ENCODE results near the gene ARHGEF16. TPM values are rescaled to one million over a fixed set of nuclear protein-coding genes. Genes with fewer than 3 reads are reported as not detected.

The ARHGEF16 gene
- total and polyA plus RNA-seq, 2 donors from 2014 or later = 15.5 to 39.3 TPM

DNA sequence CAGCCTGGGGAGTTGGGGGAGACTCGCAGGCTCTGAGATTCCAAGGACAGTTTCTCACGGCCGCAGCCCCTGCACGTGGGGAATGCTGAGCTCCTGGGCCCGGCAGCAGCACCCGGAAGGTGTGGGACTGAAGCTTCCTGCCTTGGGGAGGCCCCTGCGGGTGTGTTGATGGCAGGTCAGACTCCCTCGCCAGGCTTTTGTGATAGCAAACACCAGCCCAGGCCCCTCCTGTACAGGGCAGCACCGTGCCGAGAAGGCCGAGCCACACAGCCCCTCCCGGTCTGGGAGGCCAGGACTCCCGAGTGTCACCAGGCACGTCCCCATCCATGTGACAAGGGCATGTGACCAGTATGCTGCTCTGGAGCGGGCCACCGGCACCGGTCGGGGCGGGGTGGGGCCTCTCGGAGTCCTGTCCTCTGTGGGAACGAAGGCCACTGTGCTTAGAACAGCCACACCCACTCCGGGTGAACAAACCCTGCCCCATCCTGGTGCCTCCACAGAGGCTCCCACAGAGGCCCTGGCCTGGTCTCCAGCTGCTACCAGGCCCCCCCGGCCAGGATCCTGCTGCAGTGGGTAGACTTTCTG is 31.1 kb upstream of the ARHGEF16 start:
- peak in 3 of 5 donors; percentile 23 to 88 (median 55) for DNase-seq
- H3K4me1 ChIP-seq (ENCODE audit: control insufficient read depth in 2 of 3, insufficient read depth in 2 of 3, low read depth in 1 of 3, low read length in 3 of 3) = peaks cover 4 to 15% (median 4%) of the 10 kb centered on the region in 3 donors
- intact Hi-C loops (cut with DNase I) = loop anchor here (10.0 kb wide), 1 partner anchor 409 kb away; no protein-coding TSS in a partner anchor

DNA sequence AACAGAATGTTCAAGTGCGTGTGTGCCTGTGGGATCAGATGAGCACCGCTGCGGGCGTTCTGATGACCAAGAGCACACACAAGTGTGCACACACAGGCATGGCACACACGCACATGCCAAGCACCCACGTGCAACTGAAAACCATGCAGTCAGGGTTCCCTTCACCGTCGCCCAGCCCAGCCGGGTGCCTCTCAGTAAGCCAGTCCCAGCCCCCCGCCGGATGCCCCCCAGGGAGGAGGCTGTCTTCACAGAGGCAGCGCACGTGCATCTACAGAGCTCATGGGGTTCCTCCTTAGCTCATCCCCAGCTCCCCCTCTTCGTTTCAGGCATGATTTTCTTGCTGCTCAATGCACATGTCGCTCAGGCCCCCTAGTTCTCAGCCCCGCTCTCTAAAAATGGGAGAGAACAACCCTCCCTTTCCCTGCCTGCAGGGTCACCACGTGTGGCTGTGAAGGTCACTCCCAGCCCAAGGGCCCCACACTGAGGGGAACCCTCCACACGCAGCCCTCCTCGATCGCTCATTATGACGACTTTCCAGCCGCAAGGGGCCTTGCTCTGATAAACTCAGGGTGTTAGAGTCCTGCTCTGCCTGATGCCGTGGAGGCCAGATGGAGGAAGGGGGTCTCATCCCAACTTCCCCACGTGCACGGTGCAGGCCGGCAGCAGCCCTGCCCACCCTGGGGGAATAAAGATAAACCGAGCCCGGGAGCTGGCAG is 30.4 kb upstream of the ARHGEF16 start:
- no peaks in the 10 kb centered on the region for H3K9me3 ChIP-seq (ENCODE audit: control insufficient read depth in 2 of 3, insufficient read depth in 1 of 3, low read length in 3 of 3)
- DNase-seq = peak in 2 of 5 donors; percentile 53 to 55
- H3K27ac ChIP-seq (ENCODE audit: low read depth in 2 of 2, low read length in 2 of 2) = peak overlapping the region in 1 of 2 donors; percentile 60
- no peak for FAIRE-seq
- peaks cover 4 to 15% (median 4%) of the 10 kb centered on the region in 3 donors for H3K4me1 ChIP-seq (ENCODE audit: control insufficient read depth in 2 of 3, insufficient read depth in 2 of 3, low read depth in 1 of 3, low read length in 3 of 3)
- peaks cover 7% of the 10 kb centered on the region for H3K27me3 ChIP-seq (ENCODE audit: control insufficient read depth, insufficient read depth, low read length)
- H3K4me3 ChIP-seq (ENCODE audit: low read length in 3 of 3) = no peak overlapping the region
- peaks cover 0 to 8% (median 2%) of the 10 kb centered on the region in 3 donors for H3K36me3 ChIP-seq (ENCODE audit: control insufficient read depth in 2 of 3, insufficient read depth in 3 of 3, low read length in 3 of 3)
- intact Hi-C loops (cut with DNase I) = loop anchor here (10.0 kb wide), 1 partner anchor 409 kb away; no protein-coding TSS in a partner anchor
- H3K9ac ChIP-seq (ENCODE audit: low read length in 3 of 3) = no peak overlapping the region
- TF ChIP-seq, protein P1, sequence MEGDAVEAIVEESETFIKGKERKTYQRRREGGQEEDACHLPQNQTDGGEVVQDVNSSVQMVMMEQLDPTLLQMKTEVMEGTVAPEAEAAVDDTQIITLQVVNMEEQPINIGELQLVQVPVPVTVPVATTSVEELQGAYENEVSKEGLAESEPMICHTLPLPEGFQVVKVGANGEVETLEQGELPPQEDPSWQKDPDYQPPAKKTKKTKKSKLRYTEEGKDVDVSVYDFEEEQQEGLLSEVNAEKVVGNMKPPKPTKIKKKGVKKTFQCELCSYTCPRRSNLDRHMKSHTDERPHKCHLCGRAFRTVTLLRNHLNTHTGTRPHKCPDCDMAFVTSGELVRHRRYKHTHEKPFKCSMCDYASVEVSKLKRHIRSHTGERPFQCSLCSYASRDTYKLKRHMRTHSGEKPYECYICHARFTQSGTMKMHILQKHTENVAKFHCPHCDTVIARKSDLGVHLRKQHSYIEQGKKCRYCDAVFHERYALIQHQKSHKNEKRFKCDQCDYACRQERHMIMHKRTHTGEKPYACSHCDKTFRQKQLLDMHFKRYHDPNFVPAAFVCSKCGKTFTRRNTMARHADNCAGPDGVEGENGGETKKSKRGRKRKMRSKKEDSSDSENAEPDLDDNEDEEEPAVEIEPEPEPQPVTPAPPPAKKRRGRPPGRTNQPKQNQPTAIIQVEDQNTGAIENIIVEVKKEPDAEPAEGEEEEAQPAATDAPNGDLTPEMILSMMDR (IDR thresholded peaks at IDR 0.05; ENCODE audit: borderline replicate concordance, extremely low read depth, insufficient read depth) = no peak

More for the DNA sequence above, 31.1 kb upstream of the ARHGEF16 start:
- Histone ChIP-seq H3K27me3 (ENCODE audit: control insufficient read depth, insufficient read depth, low read length) (peaks cover 7% of the 10 kb centered on the region), H3K4me3 (ENCODE audit: low read length in 3 of 3) (no peak overlapping the region), H3K27ac (ENCODE audit: low read depth in 2 of 2, low read length in 2 of 2) (peak overlapping the region; percentile 57 to 60), H3K9ac (ENCODE audit: low read length in 3 of 3) (peak overlapping the region in 1 of 3 donors; percentile 46), H3K36me3 (ENCODE audit: control insufficient read depth in 2 of 3, insufficient read depth in 3 of 3, low read length in 3 of 3) (peaks cover 0 to 9% (median 2%) of the 10 kb centered on the region in 3 donors), H3K9me3 (ENCODE audit: control insufficient read depth in 2 of 3, insufficient read depth in 1 of 3, low read length in 3 of 3) (no peaks in the 10 kb centered on the region)
- no peak for FAIRE-seq
- TF ChIP-seq, protein P1 (IDR thresholded peaks at IDR 0.05; ENCODE audit: borderline replicate concordance, extremely low read depth, insufficient read depth) = no peak

GRCh38 chr1:3425486-3426215 is 28.8 kb upstream of the ARHGEF16 start:
- intact Hi-C loops (cut with DNase I) = loop anchor here (10.0 kb wide), 1 partner anchor 411 kb away; no protein-coding TSS in a partner anchor
- peak in 1 of 5 donors; percentile 69 for DNase-seq
- H3K4me1 ChIP-seq (ENCODE audit: control insufficient read depth in 2 of 3, insufficient read depth in 2 of 3, low read depth in 1 of 3, low read length in 3 of 3) = peaks cover 4 to 15% (median 4%) of the 10 kb centered on the region in 3 donors
- peaks cover 5% of the 10 kb centered on the region for H3K27me3 ChIP-seq (ENCODE audit: control insufficient read depth, insufficient read depth, low read length)
- FAIRE-seq = no peak
- no peak overlapping the region for H3K4me3 ChIP-seq (ENCODE audit: low read length in 3 of 3)
- H3K36me3 ChIP-seq (ENCODE audit: control insufficient read depth in 2 of 3, insufficient read depth in 3 of 3, low read length in 3 of 3) = peaks cover 0 to 8% (median 2%) of the 10 kb centered on the region in 3 donors
- H3K27ac ChIP-seq (ENCODE audit: low read depth in 2 of 2, low read length in 2 of 2) = no peak overlapping the region
- TF ChIP-seq, protein P1 (IDR thresholded peaks at IDR 0.05; ENCODE audit: borderline replicate concordance, extremely low read depth, insufficient read depth) = no peak
- H3K9ac ChIP-seq (ENCODE audit: low read length in 3 of 3) = no peak overlapping the region
- no peaks in the 10 kb centered on the region for H3K9me3 ChIP-seq (ENCODE audit: control insufficient read depth in 2 of 3, insufficient read depth in 1 of 3, low read length in 3 of 3)
